Measurements from ENCODE around the gene IGSF5.
A peak's percentile ranks its signal among the peaks of the same experiment; 100 is the strongest.
"Not testable (repeated sequence)": the region's sequence is repeated elsewhere in the genome, so short reads cannot be mapped to it uniquely, and the experiment has no call there.

IGSF5 gene

DNA sequence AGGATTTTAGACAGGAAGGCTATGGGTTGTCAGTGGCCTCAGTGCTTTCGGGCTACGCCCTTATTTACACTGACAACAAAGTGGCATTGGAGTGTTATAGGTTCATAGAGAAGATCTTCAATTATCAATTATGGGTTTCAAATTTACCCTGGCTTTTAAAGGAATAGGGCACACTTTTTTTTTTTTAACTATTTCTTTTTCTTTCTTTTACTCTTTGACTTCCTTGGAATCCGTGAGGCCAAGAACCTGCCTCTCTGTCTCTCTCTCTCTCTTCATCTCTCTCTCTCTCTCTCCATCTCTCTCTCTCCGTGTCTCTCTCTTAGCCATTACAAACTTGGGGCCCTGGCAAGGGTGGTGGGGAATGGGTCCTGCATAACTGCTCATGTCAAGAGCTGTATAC, at the start of gene IGSF5:
IGSF5 (plus strand) TSS at position 301 of the 400 bp plus-strand sequence. CDS start 327 bp downstream, outside the sequence.
- not testable (repeated sequence) for DNase-seq

DNA sequence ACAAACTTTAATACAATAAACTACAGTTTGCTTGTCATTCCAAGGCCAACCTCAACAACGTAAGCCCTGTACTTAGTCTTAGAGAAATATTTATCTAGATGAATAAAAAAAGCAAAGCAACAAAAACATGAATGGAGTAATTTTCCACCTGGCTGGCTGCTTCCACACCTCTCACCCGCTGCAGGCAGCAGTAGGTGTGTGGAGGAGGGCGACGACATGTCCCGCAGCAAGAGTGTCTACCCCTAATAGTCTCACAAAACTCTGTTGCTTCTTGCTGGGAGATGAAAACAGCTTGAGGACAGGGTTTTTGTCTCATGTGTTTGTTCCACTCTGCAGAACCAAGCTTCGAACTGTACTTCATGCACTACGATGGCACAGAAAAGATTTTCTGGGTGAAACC, 48.8 kb upstream of the IGSF5 start:
- DNase-seq = no peak

DNA sequence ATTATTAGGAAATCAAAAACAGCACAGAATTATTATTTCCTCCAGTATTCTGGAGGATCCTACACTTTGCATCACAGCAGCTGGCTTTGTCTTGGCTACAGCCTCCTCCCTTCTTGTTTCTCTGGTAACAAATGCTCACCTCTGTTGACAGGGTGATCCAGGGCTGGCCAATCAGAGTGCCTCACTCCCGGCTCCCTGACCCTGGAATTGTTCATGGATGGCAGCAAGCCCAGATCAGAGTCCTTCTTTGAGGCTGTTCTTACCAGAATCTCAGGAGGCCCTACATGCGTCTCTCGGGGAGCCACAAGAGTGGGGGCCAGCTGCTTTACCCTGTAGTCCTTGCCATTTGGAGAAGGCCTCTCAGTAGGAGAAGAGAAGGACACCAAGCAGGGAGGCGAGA, 48.4 kb upstream of the IGSF5 start:
- peak; percentile 68 for DNase-seq

DNA sequence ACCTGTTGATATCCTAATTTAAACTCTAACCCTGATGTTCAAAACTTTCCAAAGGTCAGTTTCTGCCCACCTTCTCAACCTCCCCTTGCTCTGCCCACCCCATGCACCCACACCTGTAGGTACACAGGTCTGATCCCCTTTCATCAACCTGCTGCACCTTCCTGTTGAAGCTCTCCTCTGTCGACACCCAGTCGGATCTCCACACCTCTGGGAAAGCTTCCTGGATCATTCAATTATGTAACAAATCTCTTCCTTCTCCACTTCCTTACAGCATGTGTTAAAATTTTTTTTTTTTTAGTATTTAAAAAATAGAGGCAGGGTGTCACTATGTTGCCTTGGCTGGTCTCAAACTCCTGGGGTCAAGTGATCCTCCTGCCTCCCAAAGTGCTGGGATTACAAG, 44.7 kb upstream of the IGSF5 start:
- no peak for DNase-seq

DNA sequence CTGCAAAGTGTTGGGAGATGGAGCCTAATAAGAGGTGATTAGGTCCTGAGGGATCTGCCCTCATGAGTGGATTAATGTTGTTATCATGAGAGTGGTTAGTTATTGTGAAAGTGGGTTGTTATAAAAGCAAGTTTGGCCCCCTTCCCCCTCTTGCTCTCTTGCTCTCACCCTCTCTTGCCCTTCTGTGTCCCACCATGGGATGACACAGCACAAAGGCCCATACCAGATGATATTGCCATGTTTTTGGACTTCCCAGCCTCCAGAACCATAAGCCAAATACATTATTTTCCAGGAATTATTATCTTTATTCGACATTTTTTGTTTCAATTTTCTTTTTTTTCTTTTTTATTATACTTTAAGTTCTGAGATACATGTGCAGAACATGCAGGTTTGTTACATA, 41.4 kb upstream of the IGSF5 start:
- DNase-seq = no peak

DNA sequence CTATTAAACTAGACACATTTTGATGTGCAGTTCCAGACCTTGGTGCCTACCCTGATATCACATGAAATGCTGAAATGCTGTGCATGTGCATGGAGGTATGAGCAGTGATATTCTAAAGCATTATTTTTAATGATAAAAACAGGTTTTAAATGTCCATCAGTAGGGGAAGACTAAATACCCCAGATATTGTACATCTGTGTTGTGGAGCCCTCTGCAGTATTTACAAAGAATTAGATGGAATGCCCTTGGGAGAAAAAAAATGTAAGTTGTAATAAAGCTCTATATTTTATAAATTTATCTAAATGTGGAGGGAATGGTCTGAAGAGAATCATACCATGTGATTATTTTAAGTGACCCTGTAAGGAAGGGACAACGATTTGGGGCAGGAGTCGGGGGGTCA, 39.1 kb upstream of the IGSF5 start:
- DNase-seq = no peak

DNA sequence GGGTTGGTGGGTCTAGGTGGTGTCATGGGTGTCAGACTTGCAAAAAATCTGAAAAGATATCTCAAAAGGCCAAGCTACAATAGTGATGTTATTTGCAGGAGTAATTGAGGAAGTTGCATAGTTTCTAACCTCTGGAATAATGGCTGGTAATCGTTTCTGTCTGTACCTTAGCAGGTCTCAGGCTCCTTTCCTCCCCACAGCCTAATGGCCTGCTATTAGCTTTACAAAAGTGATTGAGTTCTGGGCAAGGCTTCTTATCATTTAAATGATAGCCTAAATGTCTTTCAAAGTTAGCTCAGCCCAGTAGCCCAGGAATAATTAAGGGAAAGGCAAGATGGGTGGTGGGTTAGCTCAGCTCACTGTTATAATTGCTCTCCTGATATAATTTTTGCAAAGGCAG, 37.7 kb upstream of the IGSF5 start:
- DNase-seq = no peak

DNA sequence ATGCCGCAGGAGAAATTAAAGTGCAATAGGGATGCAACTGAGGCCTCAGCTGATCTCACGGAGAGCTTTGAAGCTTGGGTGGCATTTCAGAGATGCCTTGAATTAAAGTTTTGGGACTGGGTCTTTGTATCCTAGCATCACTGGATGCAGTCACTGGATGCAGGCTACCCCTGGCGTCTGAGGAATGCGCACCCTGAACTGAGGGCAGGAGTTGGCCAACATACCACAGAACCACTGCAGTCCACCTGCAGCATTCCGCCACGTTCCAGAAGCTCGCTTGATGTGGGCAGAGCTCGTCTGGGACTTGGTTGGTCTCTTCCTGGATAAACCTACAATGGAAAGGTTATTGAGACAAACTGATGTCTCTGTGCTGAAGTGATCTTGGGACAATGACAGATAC, 34.1 kb upstream of the IGSF5 start:
- no peak for DNase-seq

DNA sequence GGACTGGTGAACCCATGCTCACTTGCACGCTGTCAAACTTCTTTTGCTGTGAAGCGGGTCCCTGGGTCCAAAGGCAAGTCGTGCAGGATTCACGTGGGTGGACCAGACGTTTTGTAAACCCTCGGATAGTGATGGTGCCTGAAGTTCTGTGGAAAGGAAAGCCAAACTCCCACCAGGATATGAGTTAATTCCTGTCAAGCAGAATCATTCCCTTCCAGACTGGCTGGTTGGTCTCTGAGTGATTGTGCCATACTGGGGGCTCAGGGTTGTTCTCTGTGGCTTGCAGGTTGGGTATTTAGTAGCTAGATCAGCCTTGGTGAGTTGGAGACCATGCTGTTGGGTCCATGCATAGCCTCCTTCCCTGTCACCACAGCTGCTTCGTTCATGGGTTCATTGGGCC, 32.7 kb upstream of the IGSF5 start:
- DNase-seq = no peak

DNA sequence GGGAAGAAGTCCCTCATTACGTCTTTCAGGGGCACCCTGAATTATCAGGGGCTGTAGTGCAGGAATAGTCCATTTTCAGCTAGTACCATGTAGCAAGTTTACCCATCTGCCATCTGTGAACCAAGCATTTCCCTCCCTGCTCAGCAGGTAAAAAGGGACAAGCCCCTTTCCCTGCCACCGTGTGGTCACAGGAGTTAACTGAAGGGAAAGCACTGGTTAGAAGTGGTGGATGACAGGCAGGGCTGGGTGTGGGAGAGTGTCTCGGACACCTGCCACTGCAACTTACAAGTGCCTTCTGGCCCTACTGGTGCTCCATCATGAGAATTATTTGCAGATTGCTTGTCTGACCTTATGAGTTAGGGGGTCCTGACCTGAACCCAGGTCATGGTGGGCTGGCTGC, 32.0 kb upstream of the IGSF5 start:
- no peak for DNase-seq

DNA sequence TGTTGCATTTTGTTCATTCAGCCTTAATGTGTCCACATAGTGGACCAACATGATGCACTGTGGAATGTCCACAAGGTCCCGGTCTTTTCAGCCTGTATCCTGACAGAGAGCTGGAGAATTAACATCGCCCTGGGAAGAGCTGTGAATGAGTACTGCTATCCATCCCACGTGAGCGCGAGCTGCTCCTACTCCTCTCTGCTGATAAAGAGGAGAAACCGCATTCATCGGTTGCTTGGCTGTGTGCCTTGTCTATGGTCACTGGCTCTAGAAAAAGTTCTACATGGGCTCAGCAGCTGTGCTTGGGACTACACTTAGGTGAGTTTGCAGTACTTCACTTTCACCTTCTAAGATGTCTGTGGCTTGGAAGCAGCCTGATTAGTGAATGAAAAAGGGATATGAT, 31.1 kb upstream of the IGSF5 start:
- DNase-seq = no peak

DNA sequence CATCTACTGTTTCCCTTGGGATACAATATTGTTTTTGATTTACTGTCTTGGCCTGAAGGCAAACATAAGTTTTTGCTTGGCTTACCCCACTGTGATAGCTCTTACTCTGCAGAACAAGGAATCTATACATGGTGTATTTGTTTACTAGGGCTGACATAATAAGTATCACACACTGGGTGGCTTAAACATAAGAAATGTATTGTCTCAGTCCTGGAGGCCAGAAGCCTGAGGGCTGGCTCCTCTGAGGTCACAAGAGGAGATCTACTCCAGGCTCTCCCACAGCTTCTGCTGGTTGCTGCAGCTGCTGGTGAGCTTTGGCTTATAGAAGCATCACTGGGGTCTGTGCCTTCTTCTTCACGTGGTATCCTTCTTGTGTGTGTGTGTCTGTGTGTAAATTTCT, 30.7 kb upstream of the IGSF5 start:
- DNase-seq = no peak

DNA sequence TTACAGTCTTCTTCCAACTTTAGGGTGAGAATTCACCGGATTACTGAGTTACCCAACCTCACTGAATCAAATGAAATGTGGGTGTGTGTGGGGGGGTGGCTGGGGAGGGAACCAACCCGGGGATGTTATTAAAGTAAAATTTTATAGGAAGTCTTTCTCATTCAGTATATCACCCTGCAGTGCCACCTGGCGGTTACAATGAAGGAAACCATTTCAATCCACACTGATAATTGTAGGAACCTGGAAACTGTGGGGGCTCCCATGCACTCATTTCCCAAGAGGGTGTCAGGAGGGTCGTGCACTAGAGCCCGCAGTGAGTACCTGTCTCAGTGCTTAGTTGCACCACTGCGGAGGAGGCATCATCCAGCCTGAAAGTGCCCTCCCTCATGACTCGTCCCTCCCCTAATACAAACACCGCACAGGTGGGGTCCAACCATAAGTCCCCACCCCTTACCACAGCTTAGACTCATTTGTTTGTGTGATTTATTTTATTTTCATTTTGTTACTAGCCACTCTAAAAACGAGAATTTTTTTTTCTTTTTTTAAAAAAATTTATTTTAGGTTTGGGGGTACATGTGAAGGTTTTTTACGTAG, 29.1 kb upstream of the IGSF5 start:
- no peak for DNase-seq

DNA sequence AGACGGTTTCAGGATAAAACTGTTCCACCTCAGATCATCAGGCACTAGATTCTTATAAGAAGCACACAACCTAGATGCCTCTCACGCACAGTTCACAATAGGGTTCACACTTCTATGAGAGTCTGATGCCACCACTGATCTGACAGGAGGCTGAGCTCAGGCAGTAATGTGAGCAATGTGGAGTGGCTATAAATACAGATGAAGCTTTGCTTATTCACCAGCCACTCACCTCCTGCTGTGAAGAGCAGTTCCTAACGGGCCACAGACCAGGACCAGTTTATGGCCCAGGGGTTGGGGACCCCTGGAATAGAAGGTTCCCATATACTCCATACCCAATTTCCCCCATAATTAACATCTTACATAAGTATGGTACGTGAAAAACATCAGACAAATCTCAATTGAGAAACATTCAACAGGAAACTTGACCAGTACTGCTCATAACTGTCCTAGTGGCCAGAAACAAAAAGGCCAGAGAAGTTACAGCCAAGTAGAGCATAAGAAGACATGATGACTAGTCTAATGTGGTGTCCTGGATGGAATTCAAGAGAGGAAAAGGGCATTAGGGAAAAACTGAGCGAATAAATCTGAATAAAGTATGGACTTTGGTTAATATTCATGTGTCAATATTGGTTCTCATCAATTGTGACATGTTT, 24.7 kb upstream of the IGSF5 start:
- no peak for DNase-seq

DNA sequence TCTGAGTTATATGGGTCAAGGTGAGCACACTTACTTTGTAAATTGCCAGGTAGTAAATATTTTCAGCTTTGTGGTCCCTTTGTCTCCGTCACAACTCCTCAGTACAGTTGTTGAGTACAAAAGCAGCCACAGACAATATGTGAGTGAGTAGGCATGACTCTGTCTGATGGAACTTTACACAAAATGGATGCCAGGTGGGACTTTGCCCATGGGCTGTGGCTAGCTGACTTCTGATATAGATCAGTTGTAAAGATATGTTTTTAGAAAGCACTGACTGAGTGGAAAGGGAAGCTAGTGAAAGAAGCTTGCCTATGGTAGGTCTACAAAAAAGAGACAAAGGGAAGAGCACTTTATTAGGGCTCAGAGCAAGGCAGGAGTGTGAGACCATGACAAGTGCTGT, 23.1 kb upstream of the IGSF5 start:
- no peak for DNase-seq

DNA sequence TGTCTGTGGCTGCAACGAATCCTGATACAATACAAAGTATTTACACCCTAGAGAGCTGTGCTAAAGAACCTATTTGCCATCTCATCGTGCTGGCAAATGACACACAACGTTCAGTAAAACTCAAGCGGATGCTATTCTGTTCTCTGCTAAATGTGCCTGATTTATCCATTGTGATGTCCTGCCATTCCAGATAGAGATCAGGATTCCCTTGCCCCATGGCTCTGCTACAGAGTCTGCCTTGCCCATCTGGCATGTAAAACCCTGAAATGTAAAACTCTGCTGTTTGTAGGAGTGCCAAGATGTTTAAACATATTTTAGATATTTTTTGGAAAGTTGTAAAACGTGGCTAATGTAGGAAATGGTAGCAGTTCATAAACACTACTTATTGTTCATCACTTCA, 20.0 kb upstream of the IGSF5 start:
- DNase-seq = no peak

DNA sequence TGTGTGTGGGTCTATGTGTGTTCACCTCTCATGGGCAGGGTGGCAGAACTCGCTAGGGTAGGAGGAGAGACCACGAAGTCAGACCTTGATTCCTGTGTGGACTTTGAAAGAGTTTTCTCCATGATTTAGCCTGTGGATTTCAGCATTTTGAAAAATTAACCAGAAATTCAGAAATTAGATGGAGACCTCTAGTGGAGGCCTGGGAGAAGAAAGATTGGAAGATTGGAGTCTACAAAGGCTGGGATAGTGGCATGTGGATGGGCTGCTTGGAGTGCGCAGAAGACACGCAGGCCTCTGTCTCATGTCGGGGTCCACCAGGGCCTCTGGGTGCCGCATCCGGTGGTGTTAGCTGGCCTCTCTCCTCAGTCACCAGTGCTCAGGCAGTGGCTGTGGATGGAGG, 18.9 kb upstream of the IGSF5 start:
- DNase-seq = no peak

DNA sequence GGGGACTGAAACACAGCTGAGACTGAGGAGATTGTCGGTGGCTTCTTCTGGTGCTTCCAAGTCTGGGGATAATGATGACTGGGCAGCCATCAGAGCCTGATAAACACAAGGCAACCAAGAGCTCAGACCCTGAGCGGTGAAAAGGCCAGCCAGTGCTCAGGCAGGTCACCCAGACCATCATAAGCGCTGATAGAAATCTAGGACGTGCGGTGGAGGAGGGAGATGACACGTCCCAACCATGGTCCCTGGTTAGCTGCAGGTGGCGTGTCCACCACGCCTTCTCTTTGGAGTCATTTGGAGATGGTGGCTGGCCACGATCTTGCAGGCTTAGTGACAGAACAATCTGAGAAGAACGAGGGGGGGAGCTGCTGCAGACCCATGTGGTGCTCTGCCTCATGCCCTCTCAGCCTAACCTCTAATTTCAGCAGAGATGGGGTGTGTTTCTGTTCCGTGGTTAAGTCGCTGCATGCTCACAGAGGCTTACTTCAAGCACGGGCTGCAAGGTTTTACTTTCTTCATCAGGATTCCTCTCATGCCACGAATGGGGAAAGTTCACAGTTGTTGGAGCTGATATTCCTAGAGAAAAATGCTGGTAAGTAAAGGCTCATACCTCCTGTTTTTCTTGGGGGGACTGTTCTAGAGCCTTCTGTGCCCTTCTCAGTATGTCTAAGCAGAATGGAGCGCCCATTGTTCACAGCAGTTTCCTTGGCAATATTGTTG, 17.4 kb upstream of the IGSF5 start:
- DNase-seq = no peak

DNA sequence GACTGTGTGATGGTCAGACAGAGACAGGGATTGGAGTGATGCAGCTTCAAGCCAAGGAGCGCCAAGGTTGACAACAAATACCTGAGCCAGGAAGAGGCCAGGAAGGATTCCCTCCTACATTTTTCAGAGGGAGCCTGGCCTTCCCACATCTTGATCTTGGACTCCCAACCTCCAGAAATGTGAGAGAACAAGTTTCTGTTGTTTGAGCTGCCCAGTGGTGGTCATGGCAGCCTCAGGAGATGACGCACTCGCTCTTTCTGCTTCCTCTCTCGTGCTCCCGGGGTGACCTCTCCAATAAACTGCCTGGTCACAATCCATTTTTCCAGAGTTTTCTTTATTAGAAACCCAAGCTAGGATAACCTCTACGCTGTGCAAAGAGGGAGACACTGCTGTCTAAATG, 16.6 kb upstream of the IGSF5 start:
- DNase-seq = no peak

DNA sequence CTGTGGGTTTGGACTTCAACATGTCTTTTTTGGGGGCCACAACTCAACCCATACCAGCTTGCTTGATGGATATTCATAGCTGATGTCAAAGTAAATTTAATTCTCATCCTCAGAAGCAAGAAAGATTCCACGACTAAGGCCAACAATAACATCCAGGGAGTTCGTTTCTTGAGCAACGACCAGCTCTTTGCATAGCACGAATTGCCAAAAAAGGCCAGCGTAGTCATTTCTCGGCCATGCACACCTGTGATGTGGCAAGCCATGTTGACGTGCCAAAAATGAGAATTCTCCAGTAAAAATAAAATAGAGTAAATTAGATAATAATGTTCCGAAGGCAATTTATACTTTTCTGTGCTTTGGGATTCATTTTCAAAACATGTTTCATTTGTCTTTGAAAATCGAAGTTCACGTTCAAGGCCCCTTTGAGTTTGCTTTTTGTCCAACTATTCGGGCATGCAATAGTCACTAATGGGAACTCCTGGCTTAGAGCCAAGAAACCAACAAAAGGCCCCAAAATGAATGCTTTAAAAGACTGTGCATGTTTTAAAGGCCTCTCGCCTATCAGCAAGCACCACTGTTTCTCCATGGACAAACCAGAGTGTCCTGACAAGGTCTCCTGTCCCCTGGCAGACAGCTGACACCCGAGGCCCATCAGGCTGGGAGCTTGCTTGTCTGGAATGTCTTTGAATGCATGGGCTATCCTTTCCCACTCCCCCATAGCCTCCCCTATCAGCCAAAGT, 14.4 kb upstream of the IGSF5 start:
- DNase-seq = peak; percentile 8

DNA sequence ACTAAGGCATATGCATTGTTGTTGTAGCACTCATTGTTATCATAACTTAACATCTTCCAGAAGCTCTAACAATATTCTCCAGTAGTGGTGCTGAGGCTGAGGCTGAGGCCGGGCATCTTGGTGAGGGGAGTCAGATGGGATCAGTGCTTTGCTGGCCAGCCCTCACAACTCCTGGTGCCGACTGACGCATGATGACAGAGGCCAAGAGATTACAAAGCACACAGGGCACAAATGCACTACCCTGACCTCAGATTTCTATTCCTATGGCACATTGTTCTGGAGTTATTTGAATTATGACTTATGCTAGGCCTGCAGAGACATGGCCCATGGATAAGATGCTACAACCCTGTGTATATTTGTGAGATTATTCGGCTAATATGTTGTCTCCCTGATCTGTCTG, 8.3 kb upstream of the IGSF5 start:
- DNase-seq = no peak

DNA sequence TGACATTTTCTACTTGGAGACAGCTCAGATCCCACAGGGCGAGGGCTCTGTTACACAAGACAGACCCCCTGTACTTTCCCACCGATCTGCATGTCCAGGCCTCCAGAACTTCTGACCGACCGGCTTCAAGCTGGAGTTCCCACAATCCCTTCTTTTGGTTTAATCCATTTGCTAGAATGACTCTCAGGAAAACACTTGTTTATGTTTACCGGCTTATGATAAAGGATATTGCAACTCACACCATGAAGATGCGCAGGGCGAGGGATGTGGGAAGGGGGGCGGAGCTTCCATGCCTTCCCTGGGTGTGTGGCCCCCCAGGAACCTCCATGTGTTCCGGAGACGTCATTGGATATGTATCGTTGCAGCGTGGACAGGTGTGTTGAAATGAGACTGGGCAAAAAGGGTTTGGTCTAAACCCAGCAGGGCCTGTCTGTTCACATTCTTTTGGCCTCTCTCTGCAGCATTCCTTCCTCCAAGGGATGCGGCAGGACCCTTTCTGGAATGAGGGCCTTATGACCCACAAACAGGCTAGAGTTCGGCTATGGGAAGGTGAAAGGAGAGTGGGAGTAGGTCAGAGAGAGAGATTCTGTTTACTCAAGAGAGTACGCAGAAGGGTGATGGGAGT, 7.5 kb upstream of the IGSF5 start:
- DNase-seq = no peak

DNA sequence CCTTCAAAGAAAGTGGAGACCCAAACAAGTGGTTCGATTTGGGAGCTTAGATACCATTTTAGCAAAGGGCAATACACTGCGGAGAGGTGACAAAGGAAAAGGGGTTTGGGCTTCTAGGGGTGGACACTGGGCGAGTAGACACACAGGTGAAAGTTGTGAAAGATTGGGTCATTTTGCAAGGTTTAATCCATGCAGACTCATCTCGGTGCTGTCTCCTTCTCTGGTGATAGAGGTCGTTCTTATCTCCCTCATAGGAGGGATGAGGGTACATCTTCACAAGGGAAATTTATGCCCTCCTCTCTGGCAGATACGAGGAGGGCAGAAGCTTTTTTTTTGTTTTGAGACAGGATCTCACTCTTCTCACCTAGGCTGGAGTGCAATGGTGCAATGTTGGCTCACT, 6.4 kb upstream of the IGSF5 start:
- no peak for DNase-seq
